K562 (cell line): ENCODE results near the gene CAV1. TPM values are rescaled to one million over a fixed set of nuclear protein-coding genes. Genes with fewer than 3 reads are reported as not detected.

Experiments
- ARNT ChIP-seq, 2 experiments: fragments of 450-650 bp; IDR thresholded peaks; 2 replicates each; pipeline ENCODE4 v1.6.1; 2016; ENCODE audit warnings: mild to moderate bottlenecking in 1 of 2
- BRCA1 ChIP-seq, 2 experiments: fragments of 450-650 bp in 1 of 2; sonication (generic) in 1 of 2; formaldehyde crosslinking in 1 of 2; IDR thresholded peaks; 2 replicates each; pipeline versions ENCODE4 v1.5.0 to v1.6.1; 2017 to 2020; ENCODE audit warnings: mild to moderate bottlenecking in 1 of 2, missing genetic modification reagents in 1 of 2
- EP300 ChIP-seq: IDR thresholded peaks from 2 replicates; pipeline ENCODE4 v1.6.1; 2012; ENCODE audit warnings: low read length, improper control_type of control experiment
- GTF2B ChIP-seq: IDR thresholded peaks from 2 replicates; pipeline ENCODE4 v1.6.1; 2011; ENCODE audit not compliant: insufficient read length; ENCODE audit errors: extremely low read depth
- HOXB6 ChIP-seq: fragments of 250-450 bp; sonication (Bioruptor Pico); IDR thresholded peaks from 2 replicates; pipeline ENCODE4 v1.5.1; 2022; ENCODE audit warnings: mild to moderate bottlenecking, borderline replicate concordance
- MAX ChIP-seq: sonication (generic); formaldehyde crosslinking; IDR thresholded peaks from 2 replicates; pipeline ENCODE4 v1.9.0; 2022; ENCODE audit warnings: mild to moderate bottlenecking, missing genetic modification reagents
- MLLT1 ChIP-seq, 2 experiments: fragments of 450-650 bp; IDR thresholded peaks; 2 replicates each; pipeline ENCODE4 v1.6.1; 2016
- MYC ChIP-seq, 2 experiments: fragments of 250-450 bp in 1 of 2; sonication (Bioruptor Pico) in 1 of 2; IDR thresholded peaks; 2 replicates each; pipeline versions ENCODE4 v1.5.1 to v1.6.1; 2012 to 2021; ENCODE audit warnings: low read depth in 2 of 2, borderline replicate concordance in 1 of 2, improper control_type of control experiment in 1 of 2, low read length in 1 of 2, mild to moderate bottlenecking in 1 of 2, moderate library complexity in 1 of 2
- NCOA1 ChIP-seq: fragments of 450-650 bp; IDR thresholded peaks from 2 replicates; pipeline ENCODE4 v1.6.1; 2016; ENCODE audit warnings: low read depth
- RCOR1 ChIP-seq, 2 experiments: IDR thresholded peaks; 2 replicates each; pipeline ENCODE4 v1.6.1; 2012; ENCODE audit warnings: low read depth in 2 of 2, low read length in 2 of 2, borderline replicate concordance in 1 of 2, improper control_type of control experiment in 1 of 2
- RHOXF2B ChIP-seq: fragments of 250-450 bp; sonication (Bioruptor Pico); conservative IDR thresholded peaks from 2 replicates; pipeline ENCODE4 v1.5.1; 2021
- SMARCA4 ChIP-seq: fragments of 450-650 bp; IDR thresholded peaks from 2 replicates; pipeline ENCODE4 v1.6.1; 2016
- SRF ChIP-seq, 2 experiments: fragments of 250-450, 450-650 bp in 1 of 2; sonication (Bioruptor Pico) in 1 of 2; sonication (generic) in 1 of 2; formaldehyde crosslinking; IDR thresholded peaks; 2 replicates each; pipeline versions ENCODE4 v1.5.0 to v1.5.1; 2020 to 2022; ENCODE audit warnings: mild to moderate bottlenecking in 1 of 2, missing genetic modification reagents in 1 of 2
- ZFP30 ChIP-seq: fragments of 250-450 bp; sonication (Bioruptor Pico); IDR thresholded peaks from 2 replicates; pipeline ENCODE4 v1.8.0; 2022; ENCODE audit warnings: moderate library complexity, mild to moderate bottlenecking, inconsistent platforms, borderline replicate concordance
- ZMIZ1 ChIP-seq, 2 experiments: fragments of 150-350 bp in 1 of 2; IDR thresholded peaks; 2 replicates each; pipeline ENCODE4 v1.6.1; 2012 to 2016; ENCODE audit warnings: low read depth in 2 of 2, low read length in 2 of 2, mild to moderate bottlenecking in 1 of 2, moderate library complexity in 1 of 2
- ZNF518B ChIP-seq: fragments of 250-450 bp; sonication (Bioruptor Pico); IDR thresholded peaks from 2 replicates; pipeline ENCODE4 v1.5.0; 2021; ENCODE audit warnings: mild to moderate bottlenecking, moderate library complexity
- ZNF766 ChIP-seq: fragments of 200-800 bp; sonication (Bioruptor generic); conservative IDR thresholded peaks from 2 replicates; pipeline ENCODE4 v1.6.1; 2016; ENCODE audit warnings: missing genetic modification characterization, missing compliant biosample characterization
- polyA plus RNA-seq, 8 experiments: library from polyadenylated mRNA; depleted of rRNA in 4 of 8; stranded (reverse) in 5 of 8; unstranded in 3 of 8; fragments of >200 nt; fragmentation: Nextera tagmentation in 2 of 8; fragmentation: Illumina TruSeq in 1 of 8; extraction: Ambion mirVana in 2 of 8; extraction: Trizol in 1 of 8; gene quantifications; 2 replicates each; pipeline versions ENCODE4 v1.2.1 to v1.2.3, GENCODE V29; 2011 to 2014; ENCODE audit warnings: inconsistent platforms in 1 of 8, missing spikeins in 1 of 8
- total RNA-seq, 7 experiments: library from RNA; depleted of rRNA in 6 of 7; stranded (reverse); fragments of >200 nt in 6 of 7; fragmentation: Illumina TruSeq in 2 of 7; extraction: Trizol in 2 of 7; gene quantifications; 2 replicates each; pipeline versions ENCODE4 v1.2.1 to v1.2.3, GENCODE V29; 2011 to 2021; ENCODE audit warnings: low replicate concordance in 1 of 7

CAV1 gene
- total and polyA plus RNA-seq, 9 of the 15 experiments (the other 6 are each of a cell fraction or from before 2014, with no cell fraction given): 0.08 to 1.5 (median 0.63) TPM

- TF ChIP-seq MYC (IDR thresholded peaks at IDR 0.05; ENCODE audit: low read depth, low read length): no peak
- TF ChIP-seq MYC (CRISPR knock-in tag; IDR thresholded peaks at IDR 0.05; ENCODE audit: borderline replicate concordance, low read depth): no peak
- no peak for TF ChIP-seq MLLT1 (IDR thresholded peaks at IDR 0.05)
- TF ChIP-seq SMARCA4: peak; percentile 80; the same call in 1 of the 2 replicates
- no peak for TF ChIP-seq ZNF518B
- TF ChIP-seq ZFP30 (CRISPR knock-in tag): no peak
- TF ChIP-seq ARNT (IDR thresholded peaks at IDR 0.05): no peak
- TF ChIP-seq BRCA1 (IDR thresholded peaks at IDR 0.05): no peak
- no peak for TF ChIP-seq BRCA1 (CRISPR knock-in tag; IDR thresholded peaks at IDR 0.05)
- no peak for TF ChIP-seq ZNF766 (CRISPR knock-in tag)
- no peak for TF ChIP-seq GTF2B
- TF ChIP-seq EP300: peak; percentile 71; the same call in 1 of the 2 replicates
- no peak for TF ChIP-seq NCOA1
- no peak for TF ChIP-seq ZMIZ1 (IDR thresholded peaks at IDR 0.05; ENCODE audit: low read depth in 2 of 2, low read length in 2 of 2)
- TF ChIP-seq MAX (CRISPR knock-in tag): no peak
- TF ChIP-seq RHOXF2B (CRISPR knock-in tag): no peak
- no peak for TF ChIP-seq HOXB6
- TF ChIP-seq SRF (CRISPR knock-in tag; IDR thresholded peaks at IDR 0.05): peak in 1 of 2 experiments; percentile 74; a peak in 1 of 4 replicates
- TF ChIP-seq RCOR1 (IDR thresholded peaks at IDR 0.05; ENCODE audit: borderline replicate concordance in 1 of 2, low read depth in 2 of 2, low read length in 2 of 2): no peak
These were observed 32.8 kb upstream of the CAV1 start (continued) for GRCh38 chr7:116491887-116492653.
